Ishikawa (cell line): Measurements from ENCODE around the gene SF3A1.

ENCODE experiments used
- CEBPB ChIP-seq: IDR thresholded peaks from 2 replicates; pipeline ENCODE4 v1.6.1; 2012
- CREB1 ChIP-seq: IDR thresholded peaks from 2 replicates; pipeline ENCODE4 v1.6.1; 2012; ENCODE audit warnings: low read depth
- EGR1 ChIP-seq: IDR thresholded peaks from 2 replicates; pipeline ENCODE4 v1.6.1; 2012
- EP300 ChIP-seq: IDR thresholded peaks from 2 replicates; pipeline ENCODE4 v1.6.1; 2012; ENCODE audit warnings: borderline replicate concordance
- FOXM1 ChIP-seq: IDR thresholded peaks from 2 replicates; pipeline ENCODE4 v1.6.1; 2012; ENCODE audit warnings: low read depth, borderline replicate concordance
- NFIC ChIP-seq: IDR thresholded peaks from 2 replicates; pipeline ENCODE4 v1.6.1; 2012
- RAD21 ChIP-seq: IDR thresholded peaks from 2 replicates; pipeline ENCODE4 v1.6.1; 2012; ENCODE audit warnings: low read depth
- TAF1 ChIP-seq: IDR thresholded peaks from 2 replicates; pipeline ENCODE4 v1.6.1; 2012; ENCODE audit warnings: low read depth, mild to moderate bottlenecking
- TCF12 ChIP-seq: IDR thresholded peaks from 2 replicates; pipeline ENCODE4 v1.6.1; 2012; ENCODE audit warnings: low read depth
- TEAD4 ChIP-seq: IDR thresholded peaks from 2 replicates; pipeline ENCODE4 v1.6.1; 2012
- YY1 ChIP-seq: IDR thresholded peaks from 2 replicates; pipeline ENCODE4 v1.6.1; 2012; ENCODE audit warnings: low read depth
- ZBTB7A ChIP-seq: IDR thresholded peaks from 2 replicates; pipeline ENCODE4 v1.6.1; 2012; ENCODE audit warnings: low read depth
- TF ChIP-seq, protein P1 (sequence below): IDR thresholded peaks from 2 replicates; pipeline ENCODE4 v1.6.1; 2012
- TF ChIP-seq, protein P2 (sequence below): IDR thresholded peaks from 2 replicates; pipeline ENCODE4 v1.6.1; 2012; ENCODE audit warnings: low read depth, mild to moderate bottlenecking
- TF ChIP-seq, protein P3 (sequence below): IDR thresholded peaks from 2 replicates; pipeline ENCODE4 v1.6.1; 2012

The SF3A1 gene

DNA sequence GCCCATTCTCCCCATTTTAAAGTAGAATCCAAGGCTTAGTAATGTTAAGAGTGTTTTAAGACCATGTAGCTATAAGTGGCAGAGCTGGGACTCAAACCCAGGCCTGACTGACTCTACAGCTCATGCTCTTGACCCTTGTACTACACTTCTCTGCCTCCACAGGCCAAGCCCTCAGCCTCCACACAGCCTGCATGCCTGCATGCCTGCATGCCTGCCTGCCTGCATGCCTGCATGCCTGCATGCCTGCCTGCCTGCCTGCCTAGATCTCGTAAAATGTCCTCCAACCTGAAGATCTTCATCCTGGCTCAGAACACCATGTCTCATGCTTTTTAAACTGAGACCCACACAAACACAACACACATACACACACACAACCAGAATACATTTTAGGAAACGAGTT lies 48.6 kb downstream of the SF3A1 start:
- TF ChIP-seq TCF12, result no peak
- TF ChIP-seq CREB1, result no peak
- TF ChIP-seq, protein P1, sequence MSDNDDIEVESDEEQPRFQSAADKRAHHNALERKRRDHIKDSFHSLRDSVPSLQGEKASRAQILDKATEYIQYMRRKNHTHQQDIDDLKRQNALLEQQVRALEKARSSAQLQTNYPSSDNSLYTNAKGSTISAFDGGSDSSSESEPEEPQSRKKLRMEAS, result no peak
- TF ChIP-seq FOXM1, result no peak
- no peak for TF ChIP-seq NFIC
- TF ChIP-seq EP300, result no peak
- no peak for TF ChIP-seq RAD21
- peak; percentile 18; the same call in 1 of the 2 replicates for TF ChIP-seq TEAD4

DNA sequence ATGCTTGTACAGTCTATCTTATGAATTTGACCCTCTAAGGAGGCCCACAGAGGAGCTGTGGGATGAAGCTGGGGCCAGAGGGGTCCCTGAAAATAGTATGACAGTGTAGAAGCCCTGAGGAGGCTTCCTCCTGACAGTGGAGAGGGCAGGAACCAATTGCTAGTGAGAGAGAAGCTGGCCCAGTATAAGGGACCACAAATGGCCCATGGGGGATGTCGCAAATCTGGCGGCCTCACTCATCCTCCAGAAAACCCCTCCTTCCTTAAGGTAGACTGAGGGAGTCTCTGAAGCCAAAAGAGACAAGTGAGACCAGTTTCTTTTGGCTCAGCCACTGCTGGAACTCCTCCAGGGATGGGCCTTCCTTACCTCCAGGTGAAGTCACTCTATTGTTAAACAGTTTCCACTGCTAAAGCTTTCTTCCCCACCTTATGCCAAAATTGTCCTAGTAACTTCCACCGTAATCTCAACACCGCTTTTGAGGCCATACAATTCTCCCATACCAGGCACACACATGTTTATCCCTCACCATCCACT lies 49.6 kb downstream of the SF3A1 start:
- peak; percentile 54 for TF ChIP-seq NFIC
- TF ChIP-seq, protein P1, result no peak

DNA sequence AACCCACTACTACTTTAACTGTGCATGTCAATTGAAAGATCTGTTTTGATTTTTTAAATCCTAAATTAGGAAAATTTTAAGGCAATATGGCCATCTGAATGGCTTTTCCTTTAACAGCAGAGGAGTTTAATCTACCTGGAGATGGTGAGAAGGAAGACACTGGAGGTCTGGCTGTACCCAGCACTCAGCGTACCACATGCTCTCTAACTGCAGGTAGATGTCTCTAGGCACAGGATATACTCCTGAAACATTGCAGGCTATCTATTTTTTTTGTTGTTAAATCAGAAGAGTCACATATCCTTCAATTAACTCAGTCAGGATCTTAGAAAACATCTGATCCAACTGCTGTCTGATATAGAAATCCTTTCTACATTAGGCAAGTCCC lies 50.1 kb downstream of the SF3A1 start:
- TF ChIP-seq EGR1, result no peak
- TF ChIP-seq NFIC, result no peak
- TF ChIP-seq ZBTB7A, result no peak
- no peak for TF ChIP-seq CEBPB
- no peak for TF ChIP-seq CREB1
- TF ChIP-seq, protein P2, sequence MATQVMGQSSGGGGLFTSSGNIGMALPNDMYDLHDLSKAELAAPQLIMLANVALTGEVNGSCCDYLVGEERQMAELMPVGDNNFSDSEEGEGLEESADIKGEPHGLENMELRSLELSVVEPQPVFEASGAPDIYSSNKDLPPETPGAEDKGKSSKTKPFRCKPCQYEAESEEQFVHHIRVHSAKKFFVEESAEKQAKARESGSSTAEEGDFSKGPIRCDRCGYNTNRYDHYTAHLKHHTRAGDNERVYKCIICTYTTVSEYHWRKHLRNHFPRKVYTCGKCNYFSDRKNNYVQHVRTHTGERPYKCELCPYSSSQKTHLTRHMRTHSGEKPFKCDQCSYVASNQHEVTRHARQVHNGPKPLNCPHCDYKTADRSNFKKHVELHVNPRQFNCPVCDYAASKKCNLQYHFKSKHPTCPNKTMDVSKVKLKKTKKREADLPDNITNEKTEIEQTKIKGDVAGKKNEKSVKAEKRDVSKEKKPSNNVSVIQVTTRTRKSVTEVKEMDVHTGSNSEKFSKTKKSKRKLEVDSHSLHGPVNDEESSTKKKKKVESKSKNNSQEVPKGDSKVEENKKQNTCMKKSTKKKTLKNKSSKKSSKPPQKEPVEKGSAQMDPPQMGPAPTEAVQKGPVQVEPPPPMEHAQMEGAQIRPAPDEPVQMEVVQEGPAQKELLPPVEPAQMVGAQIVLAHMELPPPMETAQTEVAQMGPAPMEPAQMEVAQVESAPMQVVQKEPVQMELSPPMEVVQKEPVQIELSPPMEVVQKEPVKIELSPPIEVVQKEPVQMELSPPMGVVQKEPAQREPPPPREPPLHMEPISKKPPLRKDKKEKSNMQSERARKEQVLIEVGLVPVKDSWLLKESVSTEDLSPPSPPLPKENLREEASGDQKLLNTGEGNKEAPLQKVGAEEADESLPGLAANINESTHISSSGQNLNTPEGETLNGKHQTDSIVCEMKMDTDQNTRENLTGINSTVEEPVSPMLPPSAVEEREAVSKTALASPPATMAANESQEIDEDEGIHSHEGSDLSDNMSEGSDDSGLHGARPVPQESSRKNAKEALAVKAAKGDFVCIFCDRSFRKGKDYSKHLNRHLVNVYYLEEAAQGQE, result no peak
- no peak for TF ChIP-seq EP300
- TF ChIP-seq YY1, result no peak
- no peak for TF ChIP-seq FOXM1
- no peak for TF ChIP-seq TEAD4
- TF ChIP-seq, protein P1, result no peak
- no peak for TF ChIP-seq TAF1
- TF ChIP-seq TCF12, result no peak
- TF ChIP-seq, protein P3, sequence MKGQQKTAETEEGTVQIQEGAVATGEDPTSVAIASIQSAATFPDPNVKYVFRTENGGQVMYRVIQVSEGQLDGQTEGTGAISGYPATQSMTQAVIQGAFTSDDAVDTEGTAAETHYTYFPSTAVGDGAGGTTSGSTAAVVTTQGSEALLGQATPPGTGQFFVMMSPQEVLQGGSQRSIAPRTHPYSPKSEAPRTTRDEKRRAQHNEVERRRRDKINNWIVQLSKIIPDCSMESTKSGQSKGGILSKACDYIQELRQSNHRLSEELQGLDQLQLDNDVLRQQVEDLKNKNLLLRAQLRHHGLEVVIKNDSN, result no peak
- no peak for TF ChIP-seq RAD21

DNA sequence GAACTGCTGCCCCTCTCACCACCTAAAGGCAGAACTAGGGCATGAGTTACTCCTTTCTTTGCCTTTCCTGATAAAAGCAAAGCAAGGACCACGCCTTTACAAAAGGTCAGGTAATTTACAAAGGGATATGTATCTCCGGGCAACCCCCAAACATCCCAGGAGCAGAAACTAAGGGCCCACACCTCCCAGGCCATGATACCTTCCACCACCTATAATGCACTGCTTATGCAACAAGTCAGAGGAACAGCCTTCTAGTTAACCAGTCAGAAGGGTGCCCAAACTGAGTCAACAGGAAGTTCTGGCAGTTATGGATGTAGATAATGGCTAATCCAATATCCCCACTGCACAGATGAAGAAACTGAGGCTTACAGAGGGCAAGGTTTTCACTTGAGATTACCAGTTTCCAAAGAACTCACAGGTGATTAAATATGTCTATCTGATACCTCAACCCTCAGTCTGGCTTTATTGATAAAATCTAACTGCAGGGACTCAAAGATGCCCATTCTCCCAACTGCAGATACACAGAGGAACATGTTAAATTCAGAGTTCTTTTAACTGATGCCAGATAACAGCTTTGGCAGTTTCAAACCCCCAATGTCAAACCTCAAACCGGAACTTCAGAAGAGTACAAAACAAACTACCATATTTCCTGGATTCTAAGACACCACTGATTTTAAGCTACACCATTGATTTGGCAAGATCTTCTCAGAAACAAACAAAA lies 50.6 kb downstream of the SF3A1 start:
- TF ChIP-seq, protein P3, result no peak
- TF ChIP-seq NFIC (no peak), TCF12 (no peak), TEAD4 (no peak), FOXM1 (no peak), EP300 (no peak), CEBPB (no peak), EGR1 (no peak), ZBTB7A (no peak), TAF1 (no peak), YY1 (no peak), CREB1 (no peak), RAD21 (no peak)
- TF ChIP-seq, protein P2, result no peak
- TF ChIP-seq, protein P1, result no peak

DNA sequence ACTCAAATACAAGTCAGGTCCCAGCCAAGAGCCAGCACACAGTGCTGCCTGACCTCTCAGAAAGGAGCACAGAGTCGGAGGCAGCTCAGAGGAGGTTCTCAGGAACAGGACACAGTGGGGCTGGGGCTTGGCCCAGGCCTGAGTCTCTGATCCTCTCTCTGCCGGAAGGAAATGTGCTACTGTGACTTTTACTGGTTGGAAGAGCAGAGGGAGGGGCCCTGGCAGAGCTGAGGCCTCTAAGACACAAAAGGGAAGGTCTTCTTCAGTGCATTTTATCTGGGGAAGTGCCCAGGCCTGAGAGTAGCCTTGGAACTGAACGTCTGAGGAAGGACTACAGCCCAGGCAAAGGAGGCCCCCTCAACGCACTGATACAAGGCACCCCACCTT lies 51.2 kb downstream of the SF3A1 start:
- no peak for TF ChIP-seq ZBTB7A
